Measurements from ENCODE around the gene HEATR1.

DNA sequence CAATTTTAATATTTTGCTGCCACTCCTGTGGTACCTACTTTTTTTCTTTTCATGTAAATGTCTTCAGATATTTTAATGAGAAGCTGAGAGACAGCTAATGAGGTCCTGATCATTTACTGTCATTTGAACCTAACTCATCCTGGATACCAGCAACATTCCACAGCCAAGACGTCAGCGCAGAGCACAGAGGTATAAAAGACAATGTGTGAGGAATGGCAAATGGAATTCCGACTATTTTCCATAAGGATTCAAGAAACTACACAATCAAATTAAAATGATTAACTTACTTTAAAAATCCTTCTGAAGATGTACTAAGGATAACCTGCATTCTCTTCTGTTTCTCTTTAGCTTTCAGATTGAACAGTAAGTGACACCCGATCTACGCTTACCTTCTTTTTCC lies 38.8 kb downstream of the HEATR1 start:
- TF ChIP-seq, protein P1, sequence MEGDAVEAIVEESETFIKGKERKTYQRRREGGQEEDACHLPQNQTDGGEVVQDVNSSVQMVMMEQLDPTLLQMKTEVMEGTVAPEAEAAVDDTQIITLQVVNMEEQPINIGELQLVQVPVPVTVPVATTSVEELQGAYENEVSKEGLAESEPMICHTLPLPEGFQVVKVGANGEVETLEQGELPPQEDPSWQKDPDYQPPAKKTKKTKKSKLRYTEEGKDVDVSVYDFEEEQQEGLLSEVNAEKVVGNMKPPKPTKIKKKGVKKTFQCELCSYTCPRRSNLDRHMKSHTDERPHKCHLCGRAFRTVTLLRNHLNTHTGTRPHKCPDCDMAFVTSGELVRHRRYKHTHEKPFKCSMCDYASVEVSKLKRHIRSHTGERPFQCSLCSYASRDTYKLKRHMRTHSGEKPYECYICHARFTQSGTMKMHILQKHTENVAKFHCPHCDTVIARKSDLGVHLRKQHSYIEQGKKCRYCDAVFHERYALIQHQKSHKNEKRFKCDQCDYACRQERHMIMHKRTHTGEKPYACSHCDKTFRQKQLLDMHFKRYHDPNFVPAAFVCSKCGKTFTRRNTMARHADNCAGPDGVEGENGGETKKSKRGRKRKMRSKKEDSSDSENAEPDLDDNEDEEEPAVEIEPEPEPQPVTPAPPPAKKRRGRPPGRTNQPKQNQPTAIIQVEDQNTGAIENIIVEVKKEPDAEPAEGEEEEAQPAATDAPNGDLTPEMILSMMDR (IDR thresholded peaks at IDR 0.05 in 2 of 3, conservative IDR thresholded peaks at IDR 0.05 in 1 of 3; ENCODE audit: borderline replicate concordance in 1 of 3, insufficient read depth in 1 of 3, low read depth in 2 of 3, low read length in 2 of 3), result no peak
- TF ChIP-seq JUND (IDR thresholded peaks at IDR 0.05) (no peak), SP1 (IDR thresholded peaks at IDR 0.05; ENCODE audit: low read depth) (no peak), RAD21 (IDR thresholded peaks at IDR 0.05; ENCODE audit: low read depth) (no peak), EZH2 (IDR thresholded peaks at IDR 0.05) (no peak), ZFX (IDR thresholded peaks at IDR 0.05) (no peak), POLR2AphosphoS5 (IDR thresholded peaks at IDR 0.05; ENCODE audit: low read depth, low read length) (no peak)

Data from HCT116 (cell line).